A549 (cell line): ENCODE results near the gene SEMA5A. TPM values are rescaled to one million over a fixed set of nuclear protein-coding genes. Genes with fewer than 3 reads are reported as not detected.

Experiments
- ATAC-seq, 2 experiments: fragments of 200-7000 bp in 1 of 2; fragments of >200 bp in 1 of 2; cut with Nextera tagmentation in 1 of 2; cut with Tn5 transposase in 1 of 2; 3 replicates each; pipeline versions ENCODE4 v1.8.0 to v1.9.1; 2018 to 2020; ENCODE audit warnings: mild to moderate bottlenecking in 1 of 2, moderate library complexity in 1 of 2
- CTCF ChIA-PET: fragments of 300-600 bp; sonication (Branson Sonifier 250); formaldehyde crosslinking; extraction: SDS; loops from one replicate; lab custom pipeline; 2021; ENCODE audit warnings: antibody characterized with exemption, inconsistent platforms; lab: Yijun Ruan, JAX
- POLR2A ChIA-PET: fragments of 350-600 bp; formaldehyde crosslinking; extraction: SDS; loops from one replicate; lab custom pipeline; 2021; ENCODE audit warnings: antibody characterized with exemption, inconsistent platforms; lab: Yijun Ruan, JAX
- DNase-seq, 2 experiments: peaks; one replicate each; pipeline versions ENCODE4 v3.0.0 to v3.0.0-alpha.2; 2011 to 2016; ENCODE audit warnings: low read depth in 1 of 2, low spot score in 1 of 2
- FAIRE-seq: peaks from 2 replicates; lab custom pipeline; 2011; peaks lifted over from hg19 to GRCh38; lab: Jason Lieb, UNC
- H3K27ac ChIP-seq, 2 experiments: fragments of >200 bp; sonication (Bioruptor Twin); formaldehyde crosslinking; 3 replicates each; pipeline ENCODE4 v1.5.1; 2016 to 2017
- H3K4me1 ChIP-seq: fragments of >200 bp; sonication (Bioruptor Twin); formaldehyde crosslinking; 3 replicates; pipeline ENCODE4 v1.6.1; 2016
- H3K4me2 ChIP-seq: fragments of >200 bp; sonication (Bioruptor Twin); formaldehyde crosslinking; 3 replicates; pipeline ENCODE4 v1.6.1; 2016
- H3K4me3 ChIP-seq: fragments of >200 bp; sonication (Bioruptor Twin); formaldehyde crosslinking; 3 replicates; pipeline ENCODE4 v1.5.1; 2016
- H3K9me3 ChIP-seq: fragments of >200 bp; sonication (Bioruptor Twin); formaldehyde crosslinking; 3 replicates; pipeline ENCODE4 v1.6.1; 2016
- CBX2 ChIP-seq: fragments of 200-600 bp; sonication (generic); IDR thresholded peaks from 2 replicates; pipeline ENCODE4 v1.6.1; 2016; ENCODE audit warnings: low read depth, mild to moderate bottlenecking, borderline replicate concordance
- CEBPB ChIP-seq, 2 experiments: fragments of >200 bp in 1 of 2; sonication (Bioruptor Twin) in 1 of 2; formaldehyde crosslinking in 1 of 2; IDR thresholded peaks; 2 replicates each; pipeline ENCODE4 v1.6.1; 2012 to 2016
- CHD2 ChIP-seq: fragments of 150-350 bp; IDR thresholded peaks from 2 replicates; pipeline ENCODE4 v1.6.1; 2014; ENCODE audit warnings: low read length; ENCODE audit not compliant: partially characterized antibody
- EHF ChIP-seq: fragments of 250-450 bp; sonication (Bioruptor Pico); IDR thresholded peaks from 2 replicates; pipeline ENCODE4 v1.5.0; 2020; ENCODE audit warnings: mild to moderate bottlenecking
- EHMT2 ChIP-seq: fragments of 200-600 bp; sonication (generic); IDR thresholded peaks from 2 replicates; pipeline ENCODE4 v1.6.1; 2016; ENCODE audit warnings: antibody characterized with exemption, low read depth, mild to moderate bottlenecking, moderate library complexity
- EP300 ChIP-seq, 2 experiments: fragments of >200 bp; sonication (Bioruptor Twin); formaldehyde crosslinking; IDR thresholded peaks; 2 replicates in 1 of 2; 3 replicates in 1 of 2; pipeline ENCODE4 v1.6.1; 2016 to 2017
- FOSB ChIP-seq: fragments of 250-450 bp; sonication (Bioruptor Pico); IDR thresholded peaks from 2 replicates; pipeline ENCODE4 v1.5.0; 2020; ENCODE audit warnings: mild to moderate bottlenecking, moderate library complexity
- FOSL2 ChIP-seq, 2 experiments: fragments of 450-650 bp in 1 of 2; fragments of >200 bp in 1 of 2; sonication (Bioruptor Twin) in 1 of 2; formaldehyde crosslinking; IDR thresholded peaks; 2 replicates each; pipeline versions ENCODE4 v1.5.0 to v1.6.1; 2016 to 2020; ENCODE audit warnings: mild to moderate bottlenecking in 1 of 2, moderate library complexity in 1 of 2
- FOXS1 ChIP-seq: fragments of 250-450 bp; sonication (Bioruptor Pico); IDR thresholded peaks from 2 replicates; pipeline ENCODE4 v1.5.0; 2020; ENCODE audit warnings: mild to moderate bottlenecking, moderate library complexity
- HOXA7 ChIP-seq: fragments of 250-450 bp; sonication (Bioruptor Pico); IDR thresholded peaks from 2 replicates; pipeline ENCODE4 v1.5.0; 2020; ENCODE audit warnings: mild to moderate bottlenecking, moderate library complexity
- HOXB13 ChIP-seq: fragments of 250-450 bp; sonication (Bioruptor Pico); IDR thresholded peaks from 2 replicates; pipeline ENCODE4 v1.5.0; 2020; ENCODE audit warnings: low read depth, mild to moderate bottlenecking, moderate library complexity
- JUN ChIP-seq, 2 experiments: fragments of >200 bp; sonication (Bioruptor Twin); formaldehyde crosslinking; IDR thresholded peaks; 2 replicates in 1 of 2; 3 replicates in 1 of 2; pipeline ENCODE4 v1.6.1; 2016 to 2017
- JUNB ChIP-seq: fragments of >200 bp; sonication (Bioruptor Twin); formaldehyde crosslinking; IDR thresholded peaks from 2 replicates; pipeline ENCODE4 v1.6.1; 2016
- KDM5A ChIP-seq: fragments of 200-600 bp; sonication (generic); IDR thresholded peaks from 2 replicates; pipeline ENCODE4 v1.6.1; 2016; ENCODE audit warnings: antibody characterized with exemption, mild to moderate bottlenecking
- MAFK ChIP-seq: fragments of 450-650 bp; IDR thresholded peaks from 2 replicates; pipeline ENCODE4 v1.6.1; 2014; ENCODE audit not compliant: partially characterized antibody
- MYC ChIP-seq: IDR thresholded peaks from 2 replicates; pipeline ENCODE4 v1.6.1; 2012; ENCODE audit warnings: mild to moderate bottlenecking, inconsistent platforms, low read length, improper control_type of control experiment, borderline replicate concordance
- NFE2L2 ChIP-seq: fragments of 150-350 bp; conservative IDR thresholded peaks from 2 replicates; pipeline ENCODE4 v1.6.1; 2014; ENCODE audit warnings: low read length
- PHF8 ChIP-seq: fragments of 200-600 bp; sonication (generic); IDR thresholded peaks from 2 replicates; pipeline ENCODE4 v1.6.1; 2016; ENCODE audit warnings: low read depth, mild to moderate bottlenecking, antibody characterized with exemption, moderate library complexity, borderline replicate concordance
- POLR2A ChIP-seq: IDR thresholded peaks from 2 replicates; pipeline ENCODE4 v1.6.1; 2012; ENCODE audit warnings: mild to moderate bottlenecking, low read length
- RCOR1 ChIP-seq: fragments of 150-350 bp; IDR thresholded peaks from 2 replicates; pipeline ENCODE4 v1.6.1; 2014; ENCODE audit warnings: antibody characterized with exemption, low read length, low read depth
- SMC3 ChIP-seq: fragments of >200 bp; sonication (Bioruptor Twin); formaldehyde crosslinking; IDR thresholded peaks from 3 replicates; pipeline ENCODE4 v1.6.1; 2018; ENCODE audit warnings: inconsistent platforms
- TFCP2L1 ChIP-seq: fragments of 250-450 bp; sonication (Bioruptor Pico); IDR thresholded peaks from 2 replicates; pipeline ENCODE4 v1.5.0; 2021; ENCODE audit warnings: mild to moderate bottlenecking
- ZFP36 ChIP-seq: fragments of 450-650 bp; IDR thresholded peaks from 2 replicates; pipeline ENCODE4 v1.6.1; 2014; ENCODE audit warnings: borderline replicate concordance; ENCODE audit not compliant: partially characterized antibody
- ZNF302 ChIP-seq: fragments of 250-450 bp; sonication (Bioruptor Pico); IDR thresholded peaks from 2 replicates; pipeline ENCODE4 v1.9.0; 2021; ENCODE audit warnings: inconsistent platforms, mild to moderate bottlenecking, moderate library complexity
- WGBS: methylation state at CpG from one replicate; pipeline ENCODE4 v1.1.6; 2017; ENCODE audit errors: missing lambda C conversion rate; 5-methylcytosine and 5-hydroxymethylcytosine counted together
- polyA plus RNA-seq, 4 experiments: library from polyadenylated mRNA; depleted of rRNA in 3 of 4; stranded (reverse); fragments of >200 nt; fragmentation: RNase III in 1 of 4; extraction: RNeasy Plus Mini Kit Qiagen cat#74134 plus additional on column Dnase treatment in 1 of 4; gene quantifications; 2 replicates in 3 of 4; 3 replicates in 1 of 4; pipeline ENCODE4 v1.2.3, GENCODE V29; 2011 to 2017
- TF ChIP-seq, protein P1 (sequence below): fragments of 450-650 bp; IDR thresholded peaks from 2 replicates; pipeline ENCODE4 v1.6.1; 2014; ENCODE audit warnings: antibody characterized with exemption
- TF ChIP-seq, protein P2 (sequence below): fragments of >200 bp; sonication (Bioruptor Twin); formaldehyde crosslinking; IDR thresholded peaks from 3 replicates; pipeline ENCODE4 v1.5.1; 2016
- TF ChIP-seq, protein P3 (sequence below): fragments of >200 bp; sonication (Bioruptor Twin); formaldehyde crosslinking; IDR thresholded peaks from 2 replicates; pipeline ENCODE4 v1.6.1; 2016
- TF ChIP-seq, protein P4 (sequence below): fragments of >200 bp; sonication (Bioruptor Twin); formaldehyde crosslinking; IDR thresholded peaks from 3 replicates; pipeline ENCODE4 v1.6.1; 2016

SEMA5A gene
- polyA plus RNA-seq, 2 of the 4 experiments (the other 2 are of a cell fraction), result not detected

DNA sequence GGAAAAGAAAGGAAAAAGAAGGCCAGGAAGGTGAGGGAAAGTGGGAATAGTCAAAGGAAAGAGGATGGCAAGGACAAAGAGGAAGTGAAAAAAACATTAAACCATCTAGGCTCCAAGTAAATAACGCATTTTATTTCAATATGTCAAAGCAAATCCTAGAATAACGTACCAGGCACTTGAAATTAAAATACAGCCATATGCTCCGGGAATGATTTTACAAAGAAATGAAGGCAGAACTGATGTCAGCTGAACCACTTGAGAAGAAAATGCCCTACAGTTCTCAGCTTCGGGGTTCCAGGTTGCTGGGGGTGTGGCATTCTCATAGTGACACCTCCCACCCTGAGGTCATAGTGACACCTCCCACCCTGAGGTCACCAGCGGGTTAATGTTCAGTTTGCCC lies 281.6 kb downstream of the SEMA5A start:
- Histone ChIP-seq H3K4me2 (no peak overlapping the region), H3K4me3 (no peak overlapping the region), H3K27ac (no peak overlapping the region), H3K9me3 (no peaks in the 10 kb centered on the region), H3K4me1 (no peaks in the 10 kb centered on the region)
- CTCF ChIA-PET, result no interaction called here
- TF ChIP-seq, protein P1, sequence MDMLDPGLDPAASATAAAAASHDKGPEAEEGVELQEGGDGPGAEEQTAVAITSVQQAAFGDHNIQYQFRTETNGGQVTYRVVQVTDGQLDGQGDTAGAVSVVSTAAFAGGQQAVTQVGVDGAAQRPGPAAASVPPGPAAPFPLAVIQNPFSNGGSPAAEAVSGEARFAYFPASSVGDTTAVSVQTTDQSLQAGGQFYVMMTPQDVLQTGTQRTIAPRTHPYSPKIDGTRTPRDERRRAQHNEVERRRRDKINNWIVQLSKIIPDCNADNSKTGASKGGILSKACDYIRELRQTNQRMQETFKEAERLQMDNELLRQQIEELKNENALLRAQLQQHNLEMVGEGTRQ, result no peak
- TF ChIP-seq FOSL2 (IDR thresholded peaks at IDR 0.05) (no peak), FOSL2 (CRISPR knock-in tag; IDR thresholded peaks at IDR 0.05) (no peak), EHMT2 (no peak), PHF8 (no peak), ZFP36 (no peak), RCOR1 (no peak), HOXB13 (CRISPR knock-in tag) (no peak), JUNB (no peak), EP300 (IDR thresholded peaks at IDR 0.05) (no peak), HOXA7 (CRISPR knock-in tag) (no peak)
- POLR2A ChIA-PET, result no interaction called here
- no peak for FAIRE-seq
- ATAC-seq, result no peak
- no peak for DNase-seq
- WGBS, result 12% methylated on average over 5 of the region's 5 CpGs

DNA sequence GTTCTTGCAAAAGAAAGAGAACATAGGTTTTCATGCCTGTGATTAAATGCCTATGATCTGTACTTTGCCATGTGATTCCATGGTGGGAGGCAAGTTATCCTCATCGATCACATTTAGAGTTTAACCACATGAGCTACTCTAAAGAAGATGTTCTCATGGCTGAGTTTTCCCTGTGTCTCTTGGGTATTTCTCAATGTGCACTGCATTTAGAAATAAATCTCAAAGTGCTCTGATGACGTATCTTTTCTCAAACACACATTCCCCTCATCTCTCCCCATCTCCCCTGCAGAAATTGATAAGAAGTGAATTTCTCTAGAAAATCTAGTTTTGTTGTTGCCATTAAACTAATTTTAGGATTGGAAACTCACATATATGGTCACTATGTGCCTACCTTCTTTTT lies 282.2 kb downstream of the SEMA5A start:
- no peak for TF ChIP-seq CHD2
- no peak for TF ChIP-seq CEBPB (IDR thresholded peaks at IDR 0.05)
- no peak for TF ChIP-seq EHF (CRISPR knock-in tag)
- no peak for TF ChIP-seq CBX2
- TF ChIP-seq FOXS1 (CRISPR knock-in tag), result no peak
- TF ChIP-seq MAFK, result no peak
- TF ChIP-seq FOSB (CRISPR knock-in tag), result no peak
- TF ChIP-seq RCOR1, result no peak
- TF ChIP-seq, protein P2, sequence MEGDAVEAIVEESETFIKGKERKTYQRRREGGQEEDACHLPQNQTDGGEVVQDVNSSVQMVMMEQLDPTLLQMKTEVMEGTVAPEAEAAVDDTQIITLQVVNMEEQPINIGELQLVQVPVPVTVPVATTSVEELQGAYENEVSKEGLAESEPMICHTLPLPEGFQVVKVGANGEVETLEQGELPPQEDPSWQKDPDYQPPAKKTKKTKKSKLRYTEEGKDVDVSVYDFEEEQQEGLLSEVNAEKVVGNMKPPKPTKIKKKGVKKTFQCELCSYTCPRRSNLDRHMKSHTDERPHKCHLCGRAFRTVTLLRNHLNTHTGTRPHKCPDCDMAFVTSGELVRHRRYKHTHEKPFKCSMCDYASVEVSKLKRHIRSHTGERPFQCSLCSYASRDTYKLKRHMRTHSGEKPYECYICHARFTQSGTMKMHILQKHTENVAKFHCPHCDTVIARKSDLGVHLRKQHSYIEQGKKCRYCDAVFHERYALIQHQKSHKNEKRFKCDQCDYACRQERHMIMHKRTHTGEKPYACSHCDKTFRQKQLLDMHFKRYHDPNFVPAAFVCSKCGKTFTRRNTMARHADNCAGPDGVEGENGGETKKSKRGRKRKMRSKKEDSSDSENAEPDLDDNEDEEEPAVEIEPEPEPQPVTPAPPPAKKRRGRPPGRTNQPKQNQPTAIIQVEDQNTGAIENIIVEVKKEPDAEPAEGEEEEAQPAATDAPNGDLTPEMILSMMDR, result no peak
- no peak for TF ChIP-seq KDM5A
- TF ChIP-seq ZNF302 (CRISPR knock-in tag), result no peak
- TF ChIP-seq POLR2A, result no peak
- no peak for TF ChIP-seq TFCP2L1 (CRISPR knock-in tag)
- no peak for TF ChIP-seq JUN (IDR thresholded peaks at IDR 0.05)
- TF ChIP-seq, protein P3, sequence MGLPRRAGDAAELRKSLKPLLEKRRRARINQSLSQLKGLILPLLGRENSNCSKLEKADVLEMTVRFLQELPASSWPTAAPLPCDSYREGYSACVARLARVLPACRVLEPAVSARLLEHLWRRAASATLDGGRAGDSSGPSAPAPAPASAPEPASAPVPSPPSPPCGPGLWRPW, result no peak
- no peak for TF ChIP-seq MYC
- no peak for TF ChIP-seq SMC3
- TF ChIP-seq, protein P4, sequence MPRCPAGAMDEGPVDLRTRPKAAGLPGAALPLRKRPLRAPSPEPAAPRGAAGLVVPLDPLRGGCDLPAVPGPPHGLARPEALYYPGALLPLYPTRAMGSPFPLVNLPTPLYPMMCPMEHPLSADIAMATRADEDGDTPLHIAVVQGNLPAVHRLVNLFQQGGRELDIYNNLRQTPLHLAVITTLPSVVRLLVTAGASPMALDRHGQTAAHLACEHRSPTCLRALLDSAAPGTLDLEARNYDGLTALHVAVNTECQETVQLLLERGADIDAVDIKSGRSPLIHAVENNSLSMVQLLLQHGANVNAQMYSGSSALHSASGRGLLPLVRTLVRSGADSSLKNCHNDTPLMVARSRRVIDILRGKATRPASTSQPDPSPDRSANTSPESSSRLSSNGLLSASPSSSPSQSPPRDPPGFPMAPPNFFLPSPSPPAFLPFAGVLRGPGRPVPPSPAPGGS, result no peak
- no peak for TF ChIP-seq EHMT2
- no peak for TF ChIP-seq NFE2L2
- Histone ChIP-seq H3K4me1 (no peaks in the 10 kb centered on the region), H3K4me3 (no peak overlapping the region), H3K9me3 (no peaks in the 10 kb centered on the region), H3K4me2 (no peak overlapping the region), H3K27ac (no peak overlapping the region)
- no peak for DNase-seq
- POLR2A ChIA-PET, result no interaction called here
- no peak for ATAC-seq
- CTCF ChIA-PET, result no interaction called here
- FAIRE-seq, result no peak
- WGBS, result 12% methylated on average over 2 of the region's 2 CpGs
